Subcutaneous abdominal adipose tissue (tissue), 5 donors: ENCODE data around the gene SMAD6.

Experiments used
- H3K27ac ChIP-seq: one replicate; pipeline ENCODE4 v1.7.0; 2013; ENCODE audit warnings: low read depth, mild to moderate bottlenecking, inconsistent platforms, low read length, moderate library complexity
- H3K27me3 ChIP-seq, 5 donors: one replicate each; pipeline ENCODE4 v1.7.0; 2013; ENCODE audit warnings: low read length in 5 of 5, inconsistent platforms in 1 of 5; ENCODE audit not compliant: control insufficient read depth in 5 of 5, insufficient read depth in 4 of 5
- H3K36me3 ChIP-seq, 5 donors: one replicate each; pipeline ENCODE4 v1.7.0; 2013; ENCODE audit warnings: low read length in 5 of 5; ENCODE audit not compliant: control insufficient read depth in 5 of 5, insufficient read depth in 5 of 5
- H3K4me1 ChIP-seq, 5 donors: one replicate each; pipeline ENCODE4 v1.7.0; 2013; ENCODE audit warnings: low read length in 5 of 5, mild to moderate bottlenecking in 3 of 5, moderate library complexity in 1 of 5; ENCODE audit not compliant: control insufficient read depth in 5 of 5, insufficient read depth in 5 of 5
- H3K4me3 ChIP-seq, 5 donors: one replicate each; pipeline ENCODE4 v1.7.0; 2013; ENCODE audit warnings: low read length in 5 of 5, low read depth in 1 of 5
- H3K9ac ChIP-seq, 5 donors: one replicate each; pipeline ENCODE4 v1.7.0; 2013; ENCODE audit warnings: low read length in 5 of 5, mild to moderate bottlenecking in 4 of 5, moderate library complexity in 3 of 5
- H3K9me3 ChIP-seq, 5 donors: one replicate each; pipeline ENCODE4 v1.7.0; 2013; ENCODE audit warnings: low read length in 5 of 5; ENCODE audit not compliant: control insufficient read depth in 5 of 5
- donor health status: healthy.
- donor health status: healthy.
- donor health status: healthy.
- donor health status: healthy.
- donor health status: healthy.

Gene SMAD6

GRCh38 chr15:66783725-66784124, 81.7 kb downstream of the SMAD6 start:
- H3K9me3 ChIP-seq = no peaks in the 10 kb centered on the region
- no peak overlapping the region for H3K4me3 ChIP-seq
- H3K9ac ChIP-seq = no peak overlapping the region
- H3K27me3 ChIP-seq = no peaks in the 10 kb centered on the region
- H3K4me1 ChIP-seq = peaks cover 0 to 18% (median 17%) of the 10 kb centered on the region in 5 donors
- peaks cover 0 to 29% (median 17%) of the 10 kb centered on the region in 5 donors for H3K36me3 ChIP-seq
- H3K27ac ChIP-seq = no peak overlapping the region

GRCh38 chr15:66784174-66784573, 82.1 kb downstream of the SMAD6 start:
- no peak overlapping the region for H3K27ac ChIP-seq
- peaks cover 0 to 15% (median 14%) of the 10 kb centered on the region in 5 donors for H3K4me1 ChIP-seq
- peaks cover 0 to 29% (median 17%) of the 10 kb centered on the region in 5 donors for H3K36me3 ChIP-seq
- H3K9me3 ChIP-seq = no peaks in the 10 kb centered on the region
- no peaks in the 10 kb centered on the region for H3K27me3 ChIP-seq
- no peak overlapping the region for H3K9ac ChIP-seq
- H3K4me3 ChIP-seq = no peak overlapping the region

DNA sequence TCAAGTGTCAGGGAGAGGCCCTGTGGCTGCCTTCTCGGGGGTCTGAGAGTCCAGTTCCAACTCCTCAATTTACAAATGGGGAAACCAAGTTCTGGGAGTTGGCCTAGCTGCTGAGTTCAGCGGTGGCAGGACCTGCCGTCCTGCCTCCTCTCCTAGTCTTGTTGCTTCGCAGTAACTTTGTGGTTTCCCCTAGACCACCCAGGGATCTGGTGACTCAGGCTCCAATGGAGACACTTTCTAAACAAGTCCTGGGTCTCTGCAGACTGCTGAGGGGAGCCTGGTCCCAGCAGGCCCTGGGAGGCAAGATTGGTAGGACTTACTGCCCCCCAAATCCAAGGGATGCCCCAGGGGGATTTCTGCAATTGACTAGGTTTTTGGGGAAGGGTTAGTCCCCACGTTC, 83.6 kb downstream of the SMAD6 start:
- Histone ChIP-seq H3K4me1 (peaks cover 0 to 9% (median 4%) of the 10 kb centered on the region in 5 donors), H3K36me3 (peaks cover 0 to 29% (median 16%) of the 10 kb centered on the region in 5 donors), H3K27me3 (no peaks in the 10 kb centered on the region), H3K9me3 (no peaks in the 10 kb centered on the region), H3K4me3 (no peak overlapping the region), H3K27ac (no peak overlapping the region), H3K9ac (no peak overlapping the region)

DNA sequence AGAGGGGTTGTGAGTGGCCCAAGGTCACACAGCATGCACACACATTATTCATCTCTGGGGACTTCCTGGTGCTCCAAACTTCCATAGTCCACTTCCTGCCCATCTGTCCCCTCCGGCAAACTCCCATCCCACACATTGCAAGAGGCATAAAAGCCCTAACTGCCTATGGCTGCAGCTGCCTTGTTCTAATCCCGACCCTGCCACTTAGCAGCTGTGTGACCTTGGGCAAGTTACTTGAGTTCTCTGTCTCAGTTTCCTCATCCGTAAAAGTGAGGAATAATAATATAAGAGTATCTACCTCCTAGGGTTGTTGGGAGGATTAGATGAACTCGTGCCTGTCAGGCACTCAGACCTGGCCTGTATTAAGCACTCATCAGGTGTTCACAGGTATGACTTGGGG, 84.2 kb downstream of the SMAD6 start:
- Histone ChIP-seq H3K9ac (no peak overlapping the region), H3K4me3 (no peak overlapping the region), H3K36me3 (peaks cover 0 to 25% (median 11%) of the 10 kb centered on the region in 5 donors)

DNA sequence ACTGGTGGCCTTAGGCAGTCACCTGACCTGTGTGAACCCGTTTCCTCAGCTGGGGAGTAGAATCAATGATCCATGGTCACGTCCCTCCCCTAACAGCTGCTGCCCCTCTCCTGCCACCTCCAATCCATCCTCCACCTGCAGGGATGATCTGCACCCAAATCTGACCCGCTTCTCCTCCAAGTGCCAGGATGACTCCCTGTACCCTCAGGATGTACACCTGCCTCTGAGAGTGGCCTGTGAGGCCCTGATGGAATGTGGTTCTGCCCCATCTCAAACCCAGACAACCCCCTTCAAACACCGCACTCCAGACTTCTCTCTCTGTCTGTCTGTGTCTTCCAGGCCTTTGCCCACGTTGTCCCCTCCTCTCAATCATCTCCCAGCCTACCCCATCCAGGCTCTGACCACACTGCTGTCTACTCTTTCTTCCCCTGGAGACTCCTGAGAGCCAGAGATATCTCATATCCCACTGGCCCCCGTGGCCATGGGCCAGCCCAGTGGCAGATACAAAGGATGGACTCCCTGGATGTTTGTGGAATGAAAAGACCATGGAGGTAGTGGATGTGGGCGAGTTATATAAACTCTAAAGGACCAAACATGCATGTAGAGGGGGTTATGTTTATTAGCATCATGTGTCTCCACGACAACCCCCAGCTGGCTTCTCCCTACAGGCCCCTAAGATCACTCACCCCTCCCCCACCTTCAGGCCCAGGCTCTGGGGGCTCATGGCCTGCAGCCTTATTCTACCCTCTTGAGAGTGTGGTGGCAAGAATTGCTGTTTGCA, 84.9 kb downstream of the SMAD6 start:
- no peak overlapping the region for H3K27ac ChIP-seq
- peaks cover 0 to 23% (median 11%) of the 10 kb centered on the region in 5 donors for H3K36me3 ChIP-seq
- peaks cover 0 to 8% (median 4%) of the 10 kb centered on the region in 5 donors for H3K4me1 ChIP-seq
- H3K27me3 ChIP-seq = no peaks in the 10 kb centered on the region
- H3K4me3 ChIP-seq = no peak overlapping the region
- no peak overlapping the region for H3K9ac ChIP-seq
- no peaks in the 10 kb centered on the region for H3K9me3 ChIP-seq

More for the DNA sequence above, 84.2 kb downstream of the SMAD6 start:
- Histone ChIP-seq H3K9me3 (no peaks in the 10 kb centered on the region), H3K27ac (no peak overlapping the region), H3K27me3 (no peaks in the 10 kb centered on the region), H3K4me1 (peaks cover 0 to 8% (median 4%) of the 10 kb centered on the region in 5 donors)

DNA sequence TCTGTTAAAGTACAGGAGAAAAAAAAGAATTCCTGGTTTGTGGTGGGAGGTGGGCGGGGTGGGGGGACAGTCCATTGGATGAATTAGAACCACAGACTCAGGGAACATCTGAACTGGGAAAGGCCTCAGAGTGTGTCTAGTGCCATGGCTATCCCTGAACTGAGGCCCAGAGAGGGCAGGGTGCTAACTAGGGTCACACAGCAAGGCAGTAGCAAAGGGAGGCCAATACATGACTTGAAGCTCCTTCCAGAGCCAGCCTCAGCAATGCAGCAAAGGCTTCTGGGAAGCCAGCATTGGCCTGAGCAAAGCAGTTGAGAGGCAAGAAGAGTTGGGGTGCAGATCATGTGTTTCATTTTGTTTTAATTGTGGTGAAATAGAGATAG, 85.4 kb downstream of the SMAD6 start:
- Histone ChIP-seq H3K9ac (no peak overlapping the region), H3K36me3 (peaks cover 0 to 23% (median 11%) of the 10 kb centered on the region in 5 donors), H3K9me3 (no peaks in the 10 kb centered on the region), H3K4me3 (no peak overlapping the region), H3K27me3 (no peaks in the 10 kb centered on the region), H3K4me1 (peaks cover 0 to 8% (median 4%) of the 10 kb centered on the region in 5 donors), H3K27ac (no peak overlapping the region)

DNA sequence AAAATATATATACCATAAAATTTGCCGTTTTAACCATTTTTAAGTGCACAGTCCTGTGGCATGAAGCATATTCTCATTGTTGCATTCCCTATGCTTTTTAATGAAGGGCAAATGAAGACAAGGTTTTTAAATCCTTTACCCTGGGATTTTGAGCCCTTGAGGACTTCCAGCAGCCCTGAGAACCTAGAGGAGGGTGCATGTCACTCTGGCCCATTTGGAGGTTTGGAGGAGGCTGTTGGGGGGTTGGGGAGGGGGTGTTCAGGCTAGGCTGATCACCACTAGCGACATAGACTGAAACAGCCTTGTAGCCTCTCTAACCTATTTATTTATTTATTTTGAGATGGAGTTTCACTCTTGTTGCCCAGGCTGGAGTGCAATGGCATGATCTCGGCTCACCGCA, 86.0 kb downstream of the SMAD6 start:
- H3K27ac ChIP-seq = no peak overlapping the region
- H3K9ac ChIP-seq = no peak overlapping the region
- no peak overlapping the region for H3K4me3 ChIP-seq
- H3K36me3 ChIP-seq = peaks cover 0 to 19% (median 7%) of the 10 kb centered on the region in 5 donors
- no peaks in the 10 kb centered on the region for H3K9me3 ChIP-seq
- peaks cover 0 to 8% (median 4%) of the 10 kb centered on the region in 5 donors for H3K4me1 ChIP-seq
- H3K27me3 ChIP-seq = no peaks in the 10 kb centered on the region

GRCh38 chr15:66789029-66790025, 87.3 kb downstream of the SMAD6 start:
- H3K27me3 ChIP-seq = no peaks in the 10 kb centered on the region
- no peaks in the 10 kb centered on the region for H3K9me3 ChIP-seq
- peak overlapping the region; percentile 54 for H3K27ac ChIP-seq
- no peak overlapping the region for H3K4me3 ChIP-seq
- peaks cover 0 to 8% (median 4%) of the 10 kb centered on the region in 5 donors for H3K4me1 ChIP-seq
- no peak overlapping the region for H3K9ac ChIP-seq
- peaks cover 0 to 7% (median under 1%) of the 10 kb centered on the region in 5 donors for H3K36me3 ChIP-seq

DNA sequence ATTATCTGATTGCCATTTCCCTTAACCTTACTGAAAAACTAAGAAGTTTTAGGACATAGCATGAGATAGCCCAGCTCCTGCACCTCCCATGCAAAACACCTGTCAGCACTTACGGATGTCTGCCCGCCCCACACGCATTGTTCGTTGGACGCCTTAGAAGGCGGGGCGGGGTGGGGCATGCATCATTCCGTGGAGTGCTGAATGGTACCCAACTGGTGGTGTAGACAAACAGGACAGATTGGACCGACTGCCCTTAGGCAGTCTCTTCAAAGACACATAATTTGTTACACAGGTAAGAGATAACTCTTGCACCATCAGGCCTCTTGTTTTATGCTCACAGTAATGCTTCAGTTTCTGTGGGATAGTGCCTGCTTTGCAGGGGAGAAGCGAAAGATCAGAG, 93.8 kb downstream of the SMAD6 start:
- Histone ChIP-seq H3K27me3 (no peaks in the 10 kb centered on the region), H3K36me3 (no peaks in the 10 kb centered on the region), H3K27ac (no peak overlapping the region), H3K9me3 (no peaks in the 10 kb centered on the region), H3K4me1 (peaks cover 2 to 30% (median 20%) of the 10 kb centered on the region in 5 donors), H3K9ac (no peak overlapping the region), H3K4me3 (no peak overlapping the region)
